GM21367 (cell line): Measurements from ENCODE around the gene XIST.
"Not testable (repeated sequence)": the region's sequence is repeated elsewhere in the genome, so short reads cannot be mapped to it uniquely, and the experiment has no call there.

Experiments
- ATAC-seq: cut with Tn5 transposase; IDR thresholded peaks from one replicate; pipeline ENCODE4 v1.9.1; 2021; ENCODE audit not compliant: unreplicated experiment

XIST gene

DNA sequence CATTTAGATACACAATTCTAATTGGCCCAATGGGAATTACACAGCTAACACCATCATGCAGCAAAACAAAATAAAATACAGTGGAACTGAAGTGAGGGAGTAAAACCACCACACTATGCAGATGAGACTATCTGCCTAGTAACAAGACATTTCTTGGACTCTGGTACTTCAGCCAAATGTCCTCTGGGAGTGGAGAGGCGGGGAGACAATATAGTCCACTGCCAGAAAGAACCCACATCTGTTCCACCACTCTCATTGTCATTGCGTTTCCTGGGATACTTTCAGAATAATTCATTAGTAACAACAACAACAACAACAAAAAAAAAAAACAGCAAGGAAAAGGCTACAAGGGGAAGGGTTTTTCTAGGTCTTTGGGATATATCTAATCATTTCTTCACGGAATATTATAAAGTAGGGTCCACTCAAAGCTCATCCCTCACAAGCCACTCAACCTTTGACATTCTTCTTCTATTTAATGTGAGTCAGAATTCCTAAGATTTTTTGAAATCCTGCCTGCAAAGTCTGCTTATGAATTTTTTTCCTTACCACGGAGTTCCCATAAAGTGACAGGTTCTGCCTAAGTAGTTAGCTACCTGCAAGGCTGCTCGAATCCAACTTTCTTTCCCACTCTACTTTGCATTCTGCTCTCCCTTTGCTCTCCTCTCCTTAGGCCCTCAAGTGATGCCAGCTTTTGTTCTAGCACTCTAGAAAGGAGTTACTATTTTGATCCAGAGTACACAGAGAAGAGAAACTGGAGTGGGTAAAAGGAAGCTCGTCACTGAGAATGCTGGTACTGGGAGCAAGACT is 34.9 kb downstream of the XIST start:
- no peak for ATAC-seq

DNA sequence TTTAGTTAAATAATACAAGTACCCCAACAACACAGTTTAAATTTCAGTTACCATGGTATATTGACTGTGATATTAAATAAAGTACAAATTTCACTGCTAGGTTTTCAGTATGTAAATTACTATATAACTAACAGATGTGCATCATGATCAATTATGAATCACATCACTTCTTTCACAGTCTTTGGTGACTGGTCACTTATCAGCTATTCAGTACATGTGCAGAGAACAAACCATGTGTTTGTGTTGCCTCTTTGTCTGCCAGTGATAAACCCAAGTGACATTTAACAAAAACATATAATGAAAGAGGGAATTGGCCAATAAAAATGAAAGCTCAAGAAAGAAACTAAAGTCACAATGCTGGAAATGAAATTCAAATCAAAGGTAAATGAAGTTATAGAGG is 40.3 kb downstream of the XIST start:
- ATAC-seq, result no peak

DNA sequence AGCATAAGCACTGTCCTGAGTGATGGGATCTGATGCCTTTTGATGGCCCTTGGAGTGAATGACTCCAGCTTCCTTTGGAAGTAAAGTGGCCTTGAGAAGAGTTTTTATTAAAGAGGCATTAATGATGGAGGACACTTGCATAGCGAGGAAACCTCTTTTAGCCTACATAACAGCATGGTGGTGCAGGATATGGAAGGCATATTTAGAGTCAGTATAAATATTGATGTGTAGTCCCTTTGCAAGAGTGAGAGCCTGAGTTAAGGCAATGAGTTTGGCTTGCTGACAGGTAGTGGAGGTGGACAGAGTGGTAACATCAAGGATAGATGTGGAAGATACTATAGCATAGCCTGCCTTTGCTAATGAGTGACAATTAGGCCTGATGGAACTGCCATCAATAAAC is 48.4 kb downstream of the XIST start:
- not testable (repeated sequence) for ATAC-seq

DNA sequence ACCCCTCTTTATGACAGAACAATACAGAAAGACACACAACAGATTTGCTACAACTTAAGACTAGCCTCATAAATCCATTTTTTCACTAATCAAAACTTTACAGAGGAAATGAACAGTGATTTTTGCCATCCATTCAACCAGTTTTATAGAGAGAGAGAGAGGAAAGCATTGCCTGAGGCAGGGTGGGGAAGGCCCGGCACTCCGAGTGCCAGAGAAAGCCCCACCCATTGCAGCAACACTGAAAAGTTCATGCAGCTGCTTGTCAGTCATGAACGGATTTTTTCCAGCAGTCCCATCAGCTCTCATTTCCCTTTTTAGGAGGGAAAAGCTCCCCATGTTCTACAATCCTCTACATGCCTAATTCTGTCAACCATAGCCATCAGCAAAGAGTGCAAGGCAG is 52.6 kb downstream of the XIST start:
- no peak for ATAC-seq

DNA sequence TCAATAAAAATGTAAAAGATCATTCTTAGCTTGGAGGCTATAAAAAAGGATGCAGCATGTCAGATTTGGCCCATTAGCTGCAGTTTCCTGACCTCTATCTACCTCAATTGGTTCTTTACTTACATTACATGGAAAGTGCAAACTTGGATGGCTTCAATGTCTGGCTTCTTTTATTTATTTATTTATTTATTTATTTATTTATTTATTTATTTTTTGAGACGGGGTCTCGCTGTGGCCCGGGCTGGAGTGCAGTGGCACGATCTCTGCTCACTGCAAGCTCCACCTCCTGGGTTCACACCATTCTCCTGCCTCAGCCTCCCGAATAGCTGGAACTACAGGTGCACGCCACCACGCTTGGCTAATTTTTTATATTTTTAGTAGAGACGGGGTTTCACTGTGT is 60.0 kb downstream of the XIST start:
- not testable (repeated sequence) for ATAC-seq

DNA sequence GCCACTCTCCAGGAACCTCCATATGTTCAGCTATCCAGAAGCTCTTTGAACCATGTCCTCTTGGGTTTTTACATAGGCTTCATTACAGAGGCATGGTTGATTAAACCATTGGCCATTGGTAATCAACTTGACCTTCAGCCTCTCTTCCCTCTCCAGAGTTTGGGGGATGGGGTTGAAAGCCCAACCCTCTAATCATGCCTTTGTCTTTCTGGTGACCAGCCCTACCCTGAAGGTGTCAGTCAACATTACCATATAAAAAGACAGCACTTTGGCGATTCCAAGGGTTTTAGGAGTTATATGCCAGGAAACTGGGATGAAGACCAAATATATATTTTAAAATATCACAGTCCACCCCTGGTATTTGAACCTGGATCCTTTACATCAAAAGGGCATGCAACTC is 67.0 kb downstream of the XIST start:
- ATAC-seq, result no peak
